GM12864 (cell line): ENCODE measurements around the gene SOD1.
"Not testable (repeated sequence)": the region's sequence is repeated elsewhere in the genome, so short reads cannot be mapped to it uniquely, and the experiment has no call there.

Experiments used
- DNase-seq: peaks from one replicate; pipeline ENCODE4 v3.0.0-alpha.2; 2011; ENCODE audit warnings: low read depth
- H3K4me3 ChIP-seq: 2 replicates; pipeline ENCODE4 v1.5.1; 2011; ENCODE audit warnings: mild to moderate bottlenecking, low read depth, low read length, control low read depth
- CTCF ChIP-seq: IDR thresholded peaks from 2 replicates; pipeline ENCODE4 v1.5.1; 2011; ENCODE audit warnings: low read depth, mild to moderate bottlenecking, moderate library complexity, low read length, control low read depth, inconsistent platforms; ENCODE audit errors: missing control alignments

The SOD1 gene

GRCh38 chr21:31636874-31637273 lies 22.6 kb upstream of the SOD1 start:
- TF ChIP-seq CTCF: no peak

GRCh38 chr21:31641416-31641922 lies 18.0 kb upstream of the SOD1 start:
- H3K4me3 ChIP-seq: no peak overlapping the region
- TF ChIP-seq CTCF: no peak
- DNase-seq: no peak

More at GRCh38 chr21:31636874-31637273, 22.6 kb upstream of the SOD1 start:
- no peak for DNase-seq
- H3K4me3 ChIP-seq: no peak overlapping the region

- H3K4me3 ChIP-seq: no peak overlapping the region
- no peak for DNase-seq
- no peak for TF ChIP-seq CTCF
Observed at GRCh38 chr21:31644643-31645042, 14.8 kb upstream of the SOD1 start.

GRCh38 chr21:31647650-31648049 lies 11.8 kb upstream of the SOD1 start:
- DNase-seq: peak; percentile 37
- no peak overlapping the region for H3K4me3 ChIP-seq
- TF ChIP-seq CTCF: no peak

- no peak for TF ChIP-seq CTCF
- no peak overlapping the region for H3K4me3 ChIP-seq
- no peak for DNase-seq
Observed at GRCh38 chr21:31650930-31651329, 8.6 kb upstream of the SOD1 start.

- DNase-seq, H3K4me3 ChIP-seq: not testable (repeated sequence)
Observed at GRCh38 chr21:31651491-31651890, 8.0 kb upstream of the SOD1 start.

GRCh38 chr21:31654340-31654739 lies 5.2 kb upstream of the SOD1 start:
- DNase-seq: no peak
- no peak for TF ChIP-seq CTCF
- H3K4me3 ChIP-seq: no peak overlapping the region

- not testable (repeated sequence) for DNase-seq, H3K4me3 ChIP-seq
Observed at GRCh38 chr21:31654821-31655580, 4.5 kb upstream of the SOD1 start.
